GM23338 (cell line): Measurements from ENCODE around the gene PFKFB3. TPM values are rescaled to one million over a fixed set of nuclear protein-coding genes. Genes with fewer than 3 reads are reported as not detected.

ENCODE experiments used
- ATAC-seq: fragments of 200-7000 bp; cut with Tn5 transposase; 3 replicates; pipeline ENCODE4 v1.9.1; 2020
- DNase-seq: peaks from one replicate; pipeline ENCODE4 v3.0.0-alpha.2; 2015; ENCODE audit warnings: low spot score
- H2AFZ ChIP-seq: fragments of 200-600 bp; sonication (generic); 2 replicates; pipeline ENCODE4 v1.8.0; 2016; ENCODE audit warnings: antibody characterized with exemption, mild to moderate bottlenecking, moderate library complexity
- H3F3A ChIP-seq: fragments of 200-600 bp; sonication (generic); replicated peaks from 2 replicates; pipeline ENCODE4 v1.8.0; 2017; ENCODE audit warnings: antibody characterized with exemption, mixed run types, low read depth
- H3K27ac ChIP-seq: fragments of 200-600 bp; sonication (generic); 2 replicates; pipeline ENCODE4 v1.6.1; 2016; ENCODE audit warnings: low read depth
- H3K27me3 ChIP-seq: fragments of 200-600 bp; sonication (generic); 2 replicates; pipeline ENCODE4 v1.8.0; 2016; ENCODE audit warnings: mild to moderate bottlenecking, mixed run types, moderate library complexity; ENCODE audit not compliant: insufficient read depth
- H3K36me3 ChIP-seq: fragments of 200-600 bp; sonication (generic); 2 replicates; pipeline ENCODE4 v1.8.0; 2016; ENCODE audit warnings: mild to moderate bottlenecking; ENCODE audit not compliant: insufficient read depth
- H3K4me1 ChIP-seq: fragments of 200-600 bp; sonication (generic); 2 replicates; pipeline ENCODE4 v1.8.0; 2016; ENCODE audit warnings: mild to moderate bottlenecking, moderate library complexity; ENCODE audit not compliant: insufficient read depth
- H3K4me2 ChIP-seq: fragments of 200-600 bp; sonication (generic); 2 replicates; pipeline ENCODE4 v1.7.1; 2017; ENCODE audit warnings: mixed run types
- H3K4me3 ChIP-seq: fragments of 200-600 bp; sonication (generic); 2 replicates; pipeline ENCODE4 v1.6.1; 2016; ENCODE audit warnings: mixed run types
- H3K79me2 ChIP-seq: fragments of 200-600 bp; sonication (generic); replicated peaks from 2 replicates; pipeline ENCODE4 v1.8.0; 2017; ENCODE audit warnings: mild to moderate bottlenecking; ENCODE audit not compliant: insufficient read depth
- H3K9me2 ChIP-seq: fragments of 200-600 bp; sonication (generic); 2 replicates; pipeline ENCODE4 v1.8.0; 2017; ENCODE audit not compliant: insufficient read depth
- H4K20me1 ChIP-seq: fragments of 200-600 bp; sonication (generic); replicated peaks from 2 replicates; pipeline ENCODE4 v1.8.0; 2017; ENCODE audit warnings: mild to moderate bottlenecking; ENCODE audit not compliant: insufficient read depth
- H3K27ac Mint-ChIP-seq: 2 replicates; pipeline ENCODE4 v1.8.0; 2020; ENCODE audit warnings: inconsistent platforms, mild to moderate bottlenecking, moderate library complexity, mixed read lengths
- H3K27me3 Mint-ChIP-seq: 3 replicates; pipeline ENCODE4 v1.8.0; 2022; ENCODE audit warnings: low read depth, mild to moderate bottlenecking, moderate library complexity, mixed read lengths, inconsistent platforms; ENCODE audit not compliant: insufficient read depth, poor library complexity
- H3K36me3 Mint-ChIP-seq: 3 replicates; pipeline ENCODE4 v1.8.0; 2021; ENCODE audit warnings: low read depth, mild to moderate bottlenecking, inconsistent platforms, moderate library complexity, mixed read lengths
- H3K4me1 Mint-ChIP-seq: 3 replicates; pipeline ENCODE4 v1.8.0; 2020; ENCODE audit warnings: mild to moderate bottlenecking, inconsistent platforms, mixed read lengths
- H3K4me3 Mint-ChIP-seq: 3 replicates; pipeline ENCODE4 v1.8.0; 2021; ENCODE audit warnings: moderate library complexity, mild to moderate bottlenecking, inconsistent platforms, mixed read lengths
- H3K9me3 Mint-ChIP-seq: 3 replicates; pipeline ENCODE4 v1.8.0; 2020; ENCODE audit warnings: moderate library complexity, mild to moderate bottlenecking, inconsistent platforms, mixed read lengths
- CREB1 ChIP-seq: fragments of 250-450 bp; sonication (Bioruptor Pico); IDR thresholded peaks from 2 replicates; pipeline ENCODE4 v1.5.0; 2020; ENCODE audit warnings: low read depth, mild to moderate bottlenecking, moderate library complexity
- CTCF ChIP-seq, 2 experiments: fragments of 200-600 bp in 1 of 2; sonication (generic) in 1 of 2; conservative IDR thresholded peaks; 2 replicates each; pipeline versions ENCODE4 v1.5.1 to v1.6.1; 2016 to 2017; ENCODE audit warnings: antibody characterized with exemption in 2 of 2, low read depth in 2 of 2, mild to moderate bottlenecking in 2 of 2, moderate library complexity in 1 of 2
- ETS1 ChIP-seq: IDR thresholded peaks from 2 replicates; pipeline ENCODE4 v1.6.1; 2016; ENCODE audit warnings: antibody characterized with exemption
- EZH2 ChIP-seq: fragments of 200-600 bp; sonication (generic); IDR thresholded peaks from one replicate; pipeline ENCODE4 v1.8.0; 2017; ENCODE audit warnings: antibody characterized with exemption, mild to moderate bottlenecking, low read depth; ENCODE audit not compliant: unreplicated experiment
- EZH2phosphoT487 ChIP-seq: fragments of 200-600 bp; sonication (generic); IDR thresholded peaks from one replicate; pipeline ENCODE4 v1.8.1; 2018; ENCODE audit warnings: antibody characterized with exemption; ENCODE audit not compliant: unreplicated experiment
- JUNB ChIP-seq: IDR thresholded peaks from one replicate; pipeline ENCODE4 v1.6.1; 2016; ENCODE audit warnings: antibody characterized with exemption; ENCODE audit not compliant: unreplicated experiment
- NANOG ChIP-seq: IDR thresholded peaks from 2 replicates; pipeline ENCODE4 v1.6.1; 2016; ENCODE audit warnings: antibody characterized with exemption, borderline replicate concordance
- POLR2AphosphoS5 ChIP-seq: IDR thresholded peaks from 2 replicates; pipeline ENCODE4 v1.6.1; 2016; ENCODE audit warnings: antibody characterized with exemption, low read depth
- REST ChIP-seq: IDR thresholded peaks from one replicate; pipeline ENCODE4 v1.6.1; 2018; ENCODE audit warnings: antibody characterized with exemption; ENCODE audit not compliant: unreplicated experiment
- STAT1 ChIP-seq: IDR thresholded peaks from one replicate; pipeline ENCODE4 v1.6.1; 2016; ENCODE audit warnings: antibody characterized with exemption; ENCODE audit not compliant: unreplicated experiment
- ZNF114 ChIP-seq: fragments of 250-450 bp; sonication (Bioruptor Pico); IDR thresholded peaks from 2 replicates; pipeline ENCODE4 v1.5.0; 2020; ENCODE audit warnings: mild to moderate bottlenecking, moderate library complexity
- ZNF331 ChIP-seq: fragments of 250-450 bp; sonication (Bioruptor Pico); IDR thresholded peaks from 2 replicates; pipeline ENCODE4 v1.5.0; 2020; ENCODE audit warnings: low read depth, mild to moderate bottlenecking, moderate library complexity
- ZNF462 ChIP-seq: fragments of 250-450 bp; sonication (Bioruptor Pico); IDR thresholded peaks from 2 replicates; pipeline ENCODE4 v1.5.0; 2020; ENCODE audit warnings: mild to moderate bottlenecking, moderate library complexity
- polyA plus RNA-seq: library from polyadenylated mRNA; unstranded; fragments of >200 nt; fragmentation: Nextera tagmentation; extraction: Ambion mirVana; gene quantifications from 2 replicates; pipeline ENCODE4 v1.2.1, GENCODE V29; 2016
- total RNA-seq: library from RNA; depleted of rRNA; stranded (reverse); fragments of >200 nt; shearing (Covaris generic); gene quantifications from 2 replicates; pipeline ENCODE4 v1.2.3, GENCODE V29; 2014

PFKFB3 gene
- total and polyA plus RNA-seq, 2 experiments from 2014 or later = 9.5 to 26.8 TPM

GRCh38 chr10:6170638-6171037 is 32.1 kb upstream of the PFKFB3 start:
- DNase-seq (no peak), ATAC-seq (no peak)
- Histone ChIP-seq H3K27me3 (no peaks in the 10 kb centered on the region), H3F3A (0 out of 2 replicates have a peak, but pooled peaks cover 5% of the 10 kb centered on the region), H3K79me2 (peaks cover 47% of the 10 kb centered on the region), H3K36me3 (no peaks in the 10 kb centered on the region), H3K4me2 (no peak overlapping the region), H3K4me1 (no peaks in the 10 kb centered on the region), H2AFZ (no peak overlapping the region), H3K9me2 (no peaks in the 10 kb centered on the region), H4K20me1 (peaks cover 33% of the 10 kb centered on the region), H3K4me3 (no peak overlapping the region), H3K27ac (no peak overlapping the region)
- Mint-ChIP-seq H3K4me1 (peaks cover 24% of the 10 kb centered on the region), H3K4me3 (no peak overlapping the region), H3K27me3 (peaks cover 8% of the 10 kb centered on the region), H3K27ac (no peak overlapping the region), H3K9me3 (no peaks in the 10 kb centered on the region), H3K36me3 (peaks cover 15% of the 10 kb centered on the region)
- no peak for TF ChIP-seq EZH2
- no peak for TF ChIP-seq ZNF114 (CRISPR knock-in tag)
- TF ChIP-seq POLR2AphosphoS5 = no peak
- TF ChIP-seq STAT1 = no peak
- TF ChIP-seq EZH2phosphoT487 = no peak
- TF ChIP-seq CREB1 = no peak
- no peak for TF ChIP-seq CTCF (conservative IDR thresholded peaks at IDR 0.05; ENCODE audit: low read depth in 2 of 2)
- TF ChIP-seq ZNF462 (CRISPR knock-in tag) = no peak
- TF ChIP-seq JUNB = no peak
- no peak for TF ChIP-seq NANOG
- TF ChIP-seq REST = no peak
- no peak for TF ChIP-seq ZNF331 (CRISPR knock-in tag)
- TF ChIP-seq ETS1 = no peak
